Testis (tissue), 3 donors: ENCODE results near the gene SAT1. TPM values are rescaled to one million over a fixed set of nuclear protein-coding genes. Genes with fewer than 3 reads are reported as not detected.

Experiments used
- DNase-seq: peaks from one replicate; pipeline ENCODE4 v3.0.0-alpha.2; 2019
- H3K27ac ChIP-seq, 2 donors: fragments of 200-600 bp; sonication (generic); one replicate each; pipeline ENCODE4 v1.5.1; 2019
- H3K27me3 ChIP-seq: fragments of 200-600 bp; sonication (generic); one replicate; pipeline ENCODE4 v1.5.1; 2019
- H3K36me3 ChIP-seq: fragments of 200-600 bp; sonication (generic); one replicate; pipeline ENCODE4 v1.5.1; 2017; ENCODE audit warnings: low read depth; ENCODE audit errors: missing control alignments
- H3K4me1 ChIP-seq: fragments of 200-600 bp; sonication (generic); one replicate; pipeline ENCODE4 v1.5.1; 2019
- H3K4me3 ChIP-seq, 2 donors: fragments of 200-600 bp; sonication (generic); one replicate each; pipeline ENCODE4 v1.5.1; 2017 to 2019
- H3K9me3 ChIP-seq: fragments of 200-600 bp; sonication (generic); one replicate; pipeline ENCODE4 v1.5.1; 2017
- CTCF ChIP-seq, 3 experiments: fragments of 450-650 bp in 2 of 3; fragments of 200-600 bp in 1 of 3; sonication (generic) in 1 of 3; IDR thresholded peaks; one replicate each; pipeline ENCODE4 v1.5.1; 2016 to 2019; ENCODE audit warnings: antibody characterized with exemption in 3 of 3, mild to moderate bottlenecking in 2 of 3, moderate library complexity in 1 of 3
- POLR2A ChIP-seq: fragments of 450-650 bp; IDR thresholded peaks from one replicate; pipeline ENCODE4 v1.6.1; 2017; ENCODE audit warnings: antibody characterized with exemption, mild to moderate bottlenecking, moderate library complexity
- WGBS, 2 donors: methylation state at CpG; one replicate each; pipeline ENCODE4 v1.1.5; 2018; 5-methylcytosine and 5-hydroxymethylcytosine counted together
- intact Hi-C: fragments of 100-400 bp; cut with DNase I; formaldehyde crosslinking; loops from one replicate; pipeline ENCODE4 v1.15.1; 2023; ENCODE audit warnings: low total_unique reads
- polyA plus RNA-seq: library from polyadenylated mRNA; stranded (reverse); fragments of 350-450 nt; fragmentation: Illumina TruSeq; extraction: RNeasy Lipid Tissue Mini Kit (QIAGEN cat#74804); gene quantifications from one replicate; pipeline ENCODE4 v1.2.3, GENCODE V29; 2014; ENCODE audit warnings: low read depth, low replicate concordance; ENCODE audit not compliant: insufficient read depth
- total RNA-seq, 2 donors: library from RNA; depleted of rRNA; stranded (reverse); fragments of >200 nt; gene quantifications; one replicate each; pipeline ENCODE4 v1.2.3, GENCODE V29; 2016

SAT1 gene
- total and polyA plus RNA-seq, 3 donors from 2014 or later: 258 to 459 (median 299) TPM

DNA sequence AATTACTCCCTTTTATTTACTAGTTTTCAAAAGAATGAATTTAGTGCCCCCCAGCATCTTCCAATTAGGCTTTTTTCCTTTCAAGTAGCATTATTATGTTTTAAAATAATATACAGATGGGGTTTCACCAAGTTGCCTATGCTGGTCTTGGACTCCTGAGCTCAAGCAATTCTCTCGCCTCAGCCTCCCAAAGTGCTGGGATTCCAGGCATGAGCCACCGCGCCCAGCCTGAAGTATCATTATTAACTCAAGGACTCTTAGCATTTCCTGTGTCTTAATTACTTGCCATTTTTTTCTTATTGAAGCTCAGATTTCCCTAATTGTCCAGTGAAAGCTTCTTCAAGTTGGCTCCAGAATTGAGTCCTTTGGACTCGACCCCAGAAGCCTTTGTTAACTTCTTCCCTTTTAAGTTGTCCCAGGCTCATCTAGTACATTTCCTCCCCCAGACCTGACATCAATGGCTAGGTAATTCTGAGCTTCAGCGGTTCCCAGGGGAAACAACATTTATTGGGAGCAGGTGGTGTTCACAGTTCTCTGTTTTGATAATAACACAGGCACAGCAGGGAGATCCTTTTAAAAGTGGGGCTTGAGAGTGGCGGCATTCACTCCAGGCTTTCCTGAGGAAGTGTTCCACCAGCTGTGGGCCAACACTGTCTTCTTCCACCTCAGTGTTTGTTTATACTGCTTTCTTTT lies 10.0 kb downstream of the SAT1 start:
- 44 to 47% methylated on average over 6 of the region's 6 CpGs for WGBS, 2 donors

DNA sequence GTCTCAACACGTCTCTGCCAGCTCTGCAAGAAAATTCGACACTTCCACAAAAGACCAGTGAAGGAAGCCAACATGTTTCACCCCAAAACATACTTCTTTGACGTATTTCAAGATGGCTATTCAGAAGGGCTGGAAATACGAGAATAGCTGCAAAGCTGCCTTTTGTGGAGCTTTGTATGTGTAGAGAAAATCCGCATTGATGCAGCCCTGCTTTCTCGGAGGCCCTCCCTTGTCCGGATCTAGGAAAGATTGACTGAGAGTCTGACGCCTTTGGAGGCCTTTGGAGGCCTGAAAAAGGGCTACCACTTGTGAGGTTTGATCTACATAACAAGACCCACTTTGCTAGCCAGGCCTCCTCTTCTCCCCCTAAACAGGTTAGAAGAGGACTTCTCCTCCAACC lies 12.2 kb downstream of the SAT1 start:
- intact Hi-C loops: no loop called here
- no peaks in the 10 kb centered on the region for H3K4me1 ChIP-seq
- no peaks in the 10 kb centered on the region for H3K9me3 ChIP-seq
- no peak for DNase-seq
- H3K36me3 ChIP-seq: no peaks in the 10 kb centered on the region
- H3K27me3 ChIP-seq: no peaks in the 10 kb centered on the region
- TF ChIP-seq CTCF (IDR thresholded peaks at IDR 0.05) (no peak), POLR2A (no peak)
- no peak overlapping the region for H3K27ac ChIP-seq
- WGBS, 2 donors: 87% methylated on average over 8 of the region's 8 CpGs
- H3K4me3 ChIP-seq: no peak overlapping the region

More for the DNA sequence above, 10.0 kb downstream of the SAT1 start:
- H3K27ac ChIP-seq: no peak overlapping the region
- no peaks in the 10 kb centered on the region for H3K36me3 ChIP-seq
- H3K4me3 ChIP-seq: no peak overlapping the region
- TF ChIP-seq POLR2A (no peak), CTCF (IDR thresholded peaks at IDR 0.05) (no peak)
- no peak for DNase-seq
- H3K27me3 ChIP-seq: no peaks in the 10 kb centered on the region
- intact Hi-C loops: no loop called here
- H3K4me1 ChIP-seq: no peaks in the 10 kb centered on the region
- H3K9me3 ChIP-seq: no peaks in the 10 kb centered on the region

- Histone ChIP-seq H3K36me3 (no peaks in the 10 kb centered on the region), H3K4me1 (no peaks in the 10 kb centered on the region), H3K9me3 (no peaks in the 10 kb centered on the region), H3K4me3 (no peak overlapping the region), H3K27ac (no peak overlapping the region), H3K27me3 (no peaks in the 10 kb centered on the region)
- 66 to 84% methylated on average over 8 to 9 of the region's 12 CpGs for WGBS, 2 donors
- no peak for TF ChIP-seq CTCF (IDR thresholded peaks at IDR 0.05)
- TF ChIP-seq POLR2A: no peak
- intact Hi-C loops: no loop called here
- DNase-seq: no peak
Observed at GRCh38 chrX:23797371-23798128, 14.6 kb downstream of the SAT1 start.

DNA sequence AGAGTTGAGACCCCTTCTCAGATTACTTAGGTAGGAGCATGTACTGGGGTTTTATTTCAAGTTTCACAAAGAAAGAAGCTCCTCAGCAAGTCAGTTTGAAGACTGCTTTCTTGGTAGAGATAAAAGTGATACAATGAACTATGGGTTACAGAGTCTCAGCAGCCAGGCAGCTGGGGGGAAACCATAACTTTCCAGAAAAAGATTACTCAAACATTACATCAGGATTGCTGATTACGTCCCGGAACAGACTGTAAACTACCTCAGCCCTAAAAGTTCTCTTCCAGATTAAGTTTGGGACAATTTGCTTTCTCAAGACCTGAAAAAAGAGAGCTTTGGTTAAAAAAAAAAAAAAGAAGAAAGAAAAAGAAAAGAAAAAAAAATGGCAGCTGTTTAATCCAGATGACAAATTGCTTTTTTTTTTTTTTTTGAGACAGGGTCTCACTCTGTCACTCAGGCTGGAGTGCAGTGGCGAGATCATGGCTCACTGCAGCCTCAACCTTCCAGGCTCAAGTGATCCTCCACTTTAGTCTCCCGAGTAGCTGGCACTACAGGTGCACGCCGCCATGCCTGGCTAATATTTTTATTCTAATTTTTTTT lies 16.6 kb downstream of the SAT1 start:
- WGBS, 2 donors: 64 to 80% methylated on average over 6 of the region's 6 CpGs
- DNase-seq: peak; percentile 37
- no peak for TF ChIP-seq POLR2A
- TF ChIP-seq CTCF (IDR thresholded peaks at IDR 0.05): no peak
- Histone ChIP-seq H3K4me3 (no peak overlapping the region), H3K4me1 (peaks cover 4% of the 10 kb centered on the region), H3K27me3 (no peaks in the 10 kb centered on the region), H3K9me3 (no peaks in the 10 kb centered on the region), H3K27ac (peak overlapping the region; percentile 45 to 65), H3K36me3 (no peaks in the 10 kb centered on the region)
- intact Hi-C loops: no loop called here
